Caco-2 (cell line): ENCODE measurements around the gene ATRAID. TPM values are rescaled to one million over a fixed set of nuclear protein-coding genes. Genes with fewer than 3 reads are reported as not detected.
A peak's percentile ranks its signal among the peaks of the same experiment; 100 is the strongest.

Source experiments
- BruUV-seq: library from RNA; stranded (reverse); fragments of 400-500 nt; replicated peaks from 2 replicates; lab custom pipeline; 2021; lab: Mats Ljungman, UMichigan
- CTCF ChIA-PET: fragments of 300-600 bp; sonication (Branson Sonifier 250); formaldehyde crosslinking; loops from one replicate; lab custom pipeline; 2022; ENCODE audit warnings: antibody characterized with exemption; lab: Charles Lee
- POLR2A ChIA-PET: fragments of 300-600 bp; sonication (Branson Sonifier 250); formaldehyde crosslinking; loops from one replicate; lab custom pipeline; 2022; ENCODE audit warnings: antibody characterized with exemption; lab: Charles Lee
- DNase-seq, 2 experiments: peaks; one replicate each; pipeline versions ENCODE4 v3.0.0 to v3.0.0-alpha.2; 2020 to 2022
- H3K27me3 ChIP-seq: replicated peaks from 2 replicates; pipeline ENCODE4 v1.6.0; 2011; ENCODE audit warnings: low read length; ENCODE audit not compliant: control insufficient read depth, insufficient read depth
- H3K36me3 ChIP-seq: 2 replicates; pipeline ENCODE4 v1.5.1; 2011; ENCODE audit warnings: low read length; ENCODE audit not compliant: control insufficient read depth, insufficient read depth
- H3K4me1 ChIP-seq: fragments of 250-450 bp; sonication (Bioruptor Pico); 2 replicates; pipeline ENCODE4 v1.5.1; 2020; ENCODE audit warnings: mild to moderate bottlenecking
- H3K4me3 ChIP-seq: 2 replicates; pipeline ENCODE4 v1.5.1; 2011; ENCODE audit warnings: low read depth, mild to moderate bottlenecking, control low read depth, low read length
- H3K9me3 ChIP-seq: fragments of 250-450 bp; sonication (Bioruptor Pico); 2 replicates; pipeline ENCODE4 v1.5.1; 2020; ENCODE audit warnings: mild to moderate bottlenecking, moderate library complexity
- H3K27ac Mint-ChIP-seq: one replicate; pipeline ENCODE4 v1.8.0; 2022; ENCODE audit warnings: mixed read lengths; ENCODE audit not compliant: unreplicated experiment
- H3K27me3 Mint-ChIP-seq: one replicate; pipeline ENCODE4 v1.8.0; 2022; ENCODE audit warnings: mixed read lengths; ENCODE audit not compliant: insufficient read depth, unreplicated experiment
- H3K36me3 Mint-ChIP-seq: one replicate; pipeline ENCODE4 v1.8.0; 2022; ENCODE audit warnings: mild to moderate bottlenecking, mixed read lengths; ENCODE audit not compliant: insufficient read depth, unreplicated experiment
- H3K4me1 Mint-ChIP-seq: one replicate; pipeline ENCODE4 v1.8.0; 2022; ENCODE audit warnings: low read depth, mixed read lengths; ENCODE audit not compliant: unreplicated experiment
- H3K4me3 Mint-ChIP-seq: one replicate; pipeline ENCODE4 v1.8.0; 2022; ENCODE audit warnings: mild to moderate bottlenecking, moderate library complexity, mixed read lengths; ENCODE audit not compliant: unreplicated experiment
- H3K9me3 Mint-ChIP-seq: one replicate; pipeline ENCODE4 v1.8.0; 2022; ENCODE audit warnings: mixed read lengths; ENCODE audit not compliant: unreplicated experiment
- intact Hi-C: fragments of 100-400 bp; cut with micrococcal nuclease; formaldehyde crosslinking; loops from one replicate; pipeline ENCODE4 v1.10.0; 2022; ENCODE audit not compliant: unreplicated experiment
- total RNA-seq: library from RNA; stranded (reverse); gene quantifications from 2 replicates; pipeline ENCODE4 v1.2.3, GENCODE V29; 2022
- TF ChIP-seq, protein P1 (sequence below), 2 experiments: fragments of 200-600 bp in 1 of 2; IDR thresholded peaks; 1 replicate in 1 of 2; 2 replicates in 1 of 2; pipeline versions ENCODE4 v1.5.1 to v1.8.0; 2011 to 2022; ENCODE audit warnings: antibody characterized with exemption in 1 of 2, control low read depth in 1 of 2, inconsistent platforms in 1 of 2, low read depth in 1 of 2, low read length in 1 of 2, mild to moderate bottlenecking in 1 of 2, moderate library complexity in 1 of 2; ENCODE audit not compliant: insufficient read depth in 1 of 2, severe bottlenecking in 1 of 2, unreplicated experiment in 1 of 2

Gene ATRAID
- total RNA-seq, 1 experiment from 2014 or later, result 157 TPM

DNA sequence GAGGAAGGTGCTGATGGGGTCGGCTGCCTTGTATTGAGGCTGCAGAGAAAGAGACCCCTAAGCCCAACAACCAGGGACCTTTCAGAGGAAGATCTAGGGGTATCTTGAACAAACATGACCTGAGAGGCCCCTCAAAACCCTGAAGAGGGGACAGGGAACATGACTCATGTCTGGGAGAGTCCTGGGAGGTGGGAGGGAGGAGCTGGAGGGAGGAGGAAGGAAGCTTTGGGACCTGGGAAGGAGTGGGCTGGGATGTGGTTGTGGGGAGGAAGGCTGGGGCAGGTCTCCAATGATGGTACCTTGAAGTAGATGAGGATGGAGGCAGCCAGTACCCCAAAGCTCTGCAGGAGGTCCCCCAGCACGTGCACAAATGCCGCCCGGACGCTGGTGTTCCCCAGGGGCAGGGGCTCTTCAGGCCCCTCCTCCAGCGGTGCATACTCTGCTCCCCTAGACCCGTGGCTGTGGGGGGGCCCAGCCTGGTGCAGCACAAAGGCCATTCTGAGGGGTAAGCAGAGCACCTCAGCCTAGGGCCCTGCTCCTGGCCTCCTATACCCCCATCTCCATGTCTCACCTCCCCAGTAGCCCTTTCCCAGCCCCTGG, 45.1 kb downstream of the ATRAID start:
- intact Hi-C loops, result no loop called here
- Histone ChIP-seq H3K9me3 (no peaks in the 10 kb centered on the region), H3K27me3 (peaks cover 2% of the 10 kb centered on the region; the same call in 1 of the 2 replicates), H3K4me1 (peaks cover under 1% of the 10 kb centered on the region; the same call in 1 of the 2 replicates), H3K36me3 (no peaks in the 10 kb centered on the region), H3K4me3 (no peak overlapping the region)
- TF ChIP-seq, protein P1, sequence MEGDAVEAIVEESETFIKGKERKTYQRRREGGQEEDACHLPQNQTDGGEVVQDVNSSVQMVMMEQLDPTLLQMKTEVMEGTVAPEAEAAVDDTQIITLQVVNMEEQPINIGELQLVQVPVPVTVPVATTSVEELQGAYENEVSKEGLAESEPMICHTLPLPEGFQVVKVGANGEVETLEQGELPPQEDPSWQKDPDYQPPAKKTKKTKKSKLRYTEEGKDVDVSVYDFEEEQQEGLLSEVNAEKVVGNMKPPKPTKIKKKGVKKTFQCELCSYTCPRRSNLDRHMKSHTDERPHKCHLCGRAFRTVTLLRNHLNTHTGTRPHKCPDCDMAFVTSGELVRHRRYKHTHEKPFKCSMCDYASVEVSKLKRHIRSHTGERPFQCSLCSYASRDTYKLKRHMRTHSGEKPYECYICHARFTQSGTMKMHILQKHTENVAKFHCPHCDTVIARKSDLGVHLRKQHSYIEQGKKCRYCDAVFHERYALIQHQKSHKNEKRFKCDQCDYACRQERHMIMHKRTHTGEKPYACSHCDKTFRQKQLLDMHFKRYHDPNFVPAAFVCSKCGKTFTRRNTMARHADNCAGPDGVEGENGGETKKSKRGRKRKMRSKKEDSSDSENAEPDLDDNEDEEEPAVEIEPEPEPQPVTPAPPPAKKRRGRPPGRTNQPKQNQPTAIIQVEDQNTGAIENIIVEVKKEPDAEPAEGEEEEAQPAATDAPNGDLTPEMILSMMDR (IDR thresholded peaks at IDR 0.05; ENCODE audit: insufficient read depth in 1 of 2, low read depth in 1 of 2, low read length in 1 of 2, severe bottlenecking in 1 of 2, unreplicated experiment in 1 of 2), result no peak
- H3K27ac Mint-ChIP-seq, result no peak overlapping the region
- peaks cover 18% of the 10 kb centered on the region for H3K27me3 Mint-ChIP-seq
- no peaks in the 10 kb centered on the region for H3K4me1 Mint-ChIP-seq
- DNase-seq, result no peak
- CTCF ChIA-PET, result no interaction called here
- H3K36me3 Mint-ChIP-seq, result no peaks in the 10 kb centered on the region
- no peak overlapping the region for H3K4me3 Mint-ChIP-seq
- no peaks in the 10 kb centered on the region for H3K9me3 Mint-ChIP-seq
- no TSS peak for BruUV-seq
- POLR2A ChIA-PET, result no interaction called here

DNA sequence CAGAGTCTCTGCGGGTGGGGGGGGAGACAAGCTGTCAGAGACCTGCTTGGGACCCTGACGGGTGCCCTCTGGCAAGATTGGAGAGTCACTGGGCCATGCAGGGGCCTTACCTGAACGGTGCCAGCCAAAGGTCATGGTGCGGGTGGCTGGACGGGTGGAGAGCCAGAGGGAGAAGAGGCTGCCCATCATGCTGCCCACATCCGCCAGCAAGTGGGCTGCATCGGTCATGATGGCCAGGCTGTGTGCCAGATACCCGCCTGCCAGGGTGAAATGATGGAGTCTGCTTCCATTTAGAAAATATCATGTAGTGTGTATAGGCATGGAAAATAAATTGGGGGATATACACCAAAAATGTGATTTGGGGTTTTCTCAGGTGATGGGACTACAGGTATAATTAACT, 46.2 kb downstream of the ATRAID start:
- BruUV-seq, result no TSS peak
- H3K4me1 Mint-ChIP-seq, result peaks cover under 1% of the 10 kb centered on the region
- TF ChIP-seq, protein P1 (IDR thresholded peaks at IDR 0.05; ENCODE audit: insufficient read depth in 1 of 2, low read depth in 1 of 2, low read length in 1 of 2, severe bottlenecking in 1 of 2, unreplicated experiment in 1 of 2), result no peak
- Histone ChIP-seq H3K4me1 (peaks cover 5% of the 10 kb centered on the region), H3K36me3 (no peaks in the 10 kb centered on the region), H3K27me3 (peaks cover 2% of the 10 kb centered on the region; the same call in 1 of the 2 replicates), H3K9me3 (no peaks in the 10 kb centered on the region), H3K4me3 (no peak overlapping the region)
- H3K4me3 Mint-ChIP-seq, result no peak overlapping the region
- intact Hi-C loops, result no loop called here
- ChIA-PET CTCF (no interaction called here), POLR2A (no interaction called here)
- H3K36me3 Mint-ChIP-seq, result no peaks in the 10 kb centered on the region
- H3K27ac Mint-ChIP-seq, result no peak overlapping the region
- DNase-seq, result no peak
- H3K27me3 Mint-ChIP-seq, result peaks cover 18% of the 10 kb centered on the region
- H3K9me3 Mint-ChIP-seq, result no peaks in the 10 kb centered on the region

- ChIA-PET CTCF (interaction anchor here (1.5 to 1.9 kb wide), 2 partner anchors 13 to 19 kb away, joined by 4 to 7 read pairs; no protein-coding TSS in a partner anchor), POLR2A (no interaction called here)
- Histone ChIP-seq H3K36me3 (no peaks in the 10 kb centered on the region), H3K27me3 (peaks cover 6% of the 10 kb centered on the region; the same call in 1 of the 2 replicates), H3K9me3 (no peaks in the 10 kb centered on the region), H3K4me1 (peaks cover 18% of the 10 kb centered on the region), H3K4me3 (no peak overlapping the region)
- BruUV-seq, result no TSS peak
- Mint-ChIP-seq H3K27me3 (peaks cover 27% of the 10 kb centered on the region), H3K4me1 (peaks cover 13% of the 10 kb centered on the region), H3K9me3 (no peaks in the 10 kb centered on the region), H3K4me3 (peak overlapping the region; percentile 74), H3K36me3 (no peaks in the 10 kb centered on the region), H3K27ac (no peak overlapping the region)
- intact Hi-C loops, result loop anchor here (5.0 kb wide), 1 partner anchor 44 kb away; the partner anchor contains the start of gene CAD
- TF ChIP-seq, protein P1 (IDR thresholded peaks at IDR 0.05; ENCODE audit: insufficient read depth in 1 of 2, low read depth in 1 of 2, low read length in 1 of 2, severe bottlenecking in 1 of 2, unreplicated experiment in 1 of 2), result no peak
- no peak for DNase-seq
Observed at GRCh38 chr2:27261241-27261925, 49.5 kb downstream of the ATRAID start.
